ENCODE data around the gene C20orf96. TPM values are rescaled to one million over a fixed set of nuclear protein-coding genes. Genes with fewer than 3 reads are reported as not detected.

The C20orf96 gene
- total RNA-seq, 4 donors from 2014 or later, result 1.7 to 2.6 (median 2.3) TPM

DNA sequence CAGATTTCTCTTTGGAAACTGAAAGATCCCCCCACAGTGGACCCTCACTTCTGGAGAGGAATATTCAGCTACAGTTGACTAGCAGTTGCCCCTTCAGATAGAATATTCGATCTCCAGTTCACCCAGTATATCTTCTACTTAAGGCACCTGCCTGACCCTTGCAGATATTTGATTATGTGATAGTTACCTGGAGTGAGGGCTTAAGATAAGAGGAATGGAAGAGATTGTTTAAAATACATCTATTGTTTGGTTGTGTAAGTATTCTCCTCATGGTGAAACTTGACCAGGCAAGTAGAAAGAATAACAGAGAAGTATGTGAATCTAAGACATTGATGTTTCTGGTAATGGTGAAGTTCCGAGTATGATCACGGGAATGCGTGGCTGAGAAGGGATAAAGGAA lies 5.3 kb upstream of the C20orf96 start:
- intact Hi-C loops (cut with DNase I), result no loop called here
- no peaks in the 10 kb centered on the region for H3K27me3 ChIP-seq

DNA sequence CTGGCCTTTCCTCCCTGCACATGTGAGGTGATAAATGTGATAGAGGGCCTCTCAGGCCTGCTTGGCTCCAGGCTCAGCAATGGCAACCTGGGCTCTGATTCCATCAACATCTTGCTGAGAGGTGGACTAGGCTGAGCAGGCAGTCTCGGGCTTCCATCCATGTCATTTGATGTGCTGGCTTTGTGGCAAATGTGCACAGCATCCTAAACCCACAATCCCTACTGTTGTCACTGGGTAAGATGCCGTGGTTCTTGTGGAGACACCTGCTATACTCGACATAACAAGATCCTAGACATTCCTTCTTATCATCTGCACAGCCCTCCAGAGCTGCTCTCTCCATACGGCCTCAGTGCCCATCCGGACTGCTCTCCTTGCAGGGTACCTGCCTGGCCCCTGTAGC lies 4.1 kb upstream of the C20orf96 start:
- TF ChIP-seq POLR2AphosphoS5 (IDR thresholded peaks at IDR 0.05), result no peak
- no peak for TF ChIP-seq EP300 (IDR thresholded peaks at IDR 0.05)
- no peak for TF ChIP-seq CTCF (IDR thresholded peaks at IDR 0.05)
- no peak for TF ChIP-seq POLR2A (IDR thresholded peaks at IDR 0.05; ENCODE audit: low read depth)
- Histone ChIP-seq H3K4me3 (no peak overlapping the region), H3K4me1 (peaks cover 25 to 42% (median 37%) of the 10 kb centered on the region in 4 donors), H3K9me3 (no peaks in the 10 kb centered on the region), H3K27ac (replicated peaks in 1 of 4) (no peak overlapping the region), H3K27me3 (no peaks in the 10 kb centered on the region), H3K36me3 (no peaks in the 10 kb centered on the region)
- intact Hi-C loops (cut with DNase I), result no loop called here
- no peak for DNase-seq (ENCODE audit: extremely low spot score)
- 82% methylated on average over 3 of the region's 5 CpGs for WGBS

More for the DNA sequence above, 5.3 kb upstream of the C20orf96 start:
- no peak overlapping the region for H3K27ac ChIP-seq (replicated peaks in 1 of 4)
- no peak overlapping the region for H3K4me3 ChIP-seq
- no peak for TF ChIP-seq CTCF (IDR thresholded peaks at IDR 0.05)
- no peak for TF ChIP-seq POLR2A (IDR thresholded peaks at IDR 0.05; ENCODE audit: low read depth)
- no peaks in the 10 kb centered on the region for H3K9me3 ChIP-seq
- H3K36me3 ChIP-seq, result no peaks in the 10 kb centered on the region
- DNase-seq (ENCODE audit: extremely low spot score), result no peak
- 88% methylated on average over 4 of the region's 4 CpGs for WGBS
- peaks cover 32 to 47% (median 42%) of the 10 kb centered on the region in 4 donors for H3K4me1 ChIP-seq

DNA sequence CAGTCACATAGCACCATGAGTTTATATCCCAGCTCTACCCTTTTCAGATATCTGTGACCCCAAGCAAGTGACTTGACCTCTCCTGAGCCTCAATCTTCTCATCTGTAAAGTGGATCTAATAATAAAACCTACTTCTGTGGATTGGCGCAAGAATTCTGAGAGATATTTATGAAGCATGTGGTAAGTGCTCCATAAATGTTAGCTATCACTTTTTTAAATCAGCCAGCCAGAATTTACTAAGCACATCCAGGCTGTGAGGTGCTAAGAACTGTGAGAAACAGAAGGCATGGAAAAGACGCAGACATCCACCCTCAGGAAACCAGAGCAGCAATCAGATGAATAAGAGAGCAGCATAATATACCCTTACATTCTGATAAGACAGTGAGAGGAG lies 862 bp downstream of the C20orf96 start:
- WGBS, result 57% methylated on average over 2 of the region's 2 CpGs
- Histone ChIP-seq H3K36me3 (no peaks in the 10 kb centered on the region), H3K27ac (replicated peaks in 1 of 4) (peak overlapping the region; percentile 74 to 84 (median 79)), H3K27me3 (no peaks in the 10 kb centered on the region), H3K9me3 (no peaks in the 10 kb centered on the region), H3K4me3 (peak overlapping the region; percentile 63 to 67 (median 65)), H3K4me1 (peaks cover 9 to 23% (median 19%) of the 10 kb centered on the region in 4 donors)
- TF ChIP-seq POLR2AphosphoS5 (IDR thresholded peaks at IDR 0.05) (no peak), EP300 (IDR thresholded peaks at IDR 0.05) (no peak), CTCF (IDR thresholded peaks at IDR 0.05) (no peak), POLR2A (IDR thresholded peaks at IDR 0.05; ENCODE audit: low read depth) (no peak)
- no peak for DNase-seq (ENCODE audit: extremely low spot score)
- intact Hi-C loops (cut with DNase I), result no loop called here

GRCh38 chr20:288956-289692 lies 1.4 kb downstream of the C20orf96 start:
- Histone ChIP-seq H3K27me3 (no peaks in the 10 kb centered on the region), H3K36me3 (peaks cover 0 to under 1% (median 0%) of the 10 kb centered on the region in 4 donors), H3K9me3 (no peaks in the 10 kb centered on the region), H3K4me1 (peaks cover 9 to 23% (median 19%) of the 10 kb centered on the region in 4 donors), H3K27ac (replicated peaks in 1 of 4) (no peak overlapping the region), H3K4me3 (peak overlapping the region in 2 of 4 donors; percentile 63 to 67)
- WGBS, result 99% methylated on average over 3 of the region's 3 CpGs
- intact Hi-C loops (cut with DNase I), result no loop called here
- DNase-seq (ENCODE audit: extremely low spot score), result no peak
- TF ChIP-seq POLR2AphosphoS5 (IDR thresholded peaks at IDR 0.05), result no peak
- TF ChIP-seq POLR2A (IDR thresholded peaks at IDR 0.05; ENCODE audit: low read depth), result no peak
- TF ChIP-seq CTCF (IDR thresholded peaks at IDR 0.05), result no peak
- TF ChIP-seq EP300 (IDR thresholded peaks at IDR 0.05), result no peak

Measured in esophagus muscularis mucosa (tissue), 4 donors.